Naive thymus-derived CD4-positive, alpha-beta T cell (primary cell): ENCODE measurements around the gene SPRR1B. TPM values are rescaled to one million over a fixed set of nuclear protein-coding genes. Genes with fewer than 3 reads are reported as not detected.

Experiments
- ATAC-seq: fragments of 150-1000 bp; cut with Tn5 transposase; 2 replicates; pipeline ENCODE4 v1.10.0; 2021; ENCODE audit warnings: mild to moderate bottlenecking, moderate library complexity
- CTCF ChIA-PET: fragments of 350-600 bp; sonication (Branson Sonifier 250); formaldehyde crosslinking; loops from one replicate; lab custom pipeline; 2021; ENCODE audit warnings: antibody characterized with exemption; lab: Charles Lee
- POLR2A ChIA-PET: fragments of 350-600 bp; sonication (Branson Sonifier 250); formaldehyde crosslinking; loops from one replicate; lab custom pipeline; 2021; ENCODE audit warnings: antibody characterized with exemption, inconsistent platforms; lab: Charles Lee
- DNase-seq, 9 donors: peaks; one replicate each; pipeline versions ENCODE4 v3.0.0 to v3.0.0-alpha.2; 2020 to 2022; ENCODE audit warnings: mixed read lengths in 1 of 9
- H3K27ac ChIP-seq: one replicate; pipeline ENCODE4 v1.7.0; 2013; ENCODE audit warnings: mild to moderate bottlenecking, low read depth, low read length, moderate library complexity
- H3K27me3 ChIP-seq, 2 donors: one replicate each; pipeline ENCODE4 v1.7.0; 2013; ENCODE audit warnings: low read length in 2 of 2, mild to moderate bottlenecking in 2 of 2, moderate library complexity in 2 of 2; ENCODE audit not compliant: control insufficient read depth in 2 of 2, insufficient read depth in 2 of 2
- H3K36me3 ChIP-seq, 3 experiments: 1 replicate in 2 of 3; 2 replicates in 1 of 3; pipeline ENCODE4 v1.7.0; 2013; ENCODE audit warnings: low read length in 3 of 3, mild to moderate bottlenecking in 3 of 3, moderate library complexity in 1 of 3; ENCODE audit not compliant: insufficient read depth in 3 of 3, control insufficient read depth in 2 of 3
- H3K4me1 ChIP-seq, 2 donors: one replicate each; pipeline ENCODE4 v1.7.0; 2013; ENCODE audit warnings: low read length in 2 of 2, mild to moderate bottlenecking in 2 of 2, moderate library complexity in 1 of 2; ENCODE audit not compliant: control insufficient read depth in 2 of 2, insufficient read depth in 2 of 2
- H3K4me3 ChIP-seq: 2 replicates; pipeline ENCODE4 v1.7.0; 2013; ENCODE audit warnings: mild to moderate bottlenecking, low read length
- H3K9me3 ChIP-seq, 3 experiments: 1 replicate in 2 of 3; 2 replicates in 1 of 3; pipeline ENCODE4 v1.7.0; 2013; ENCODE audit warnings: low read length in 3 of 3; ENCODE audit not compliant: control insufficient read depth in 2 of 3
- H3K27ac Mint-ChIP-seq, 9 donors: one replicate each; pipeline ENCODE4 v1.8.0; 2020 to 2022; ENCODE audit warnings: mixed read lengths in 9 of 9, mild to moderate bottlenecking in 8 of 9, moderate library complexity in 5 of 9, inconsistent platforms in 2 of 9
- H3K27me3 Mint-ChIP-seq, 5 donors: one replicate each; pipeline ENCODE4 v1.8.0; 2021 to 2022; ENCODE audit warnings: mixed read lengths in 5 of 5, mild to moderate bottlenecking in 1 of 5
- H3K36me3 Mint-ChIP-seq, 5 donors: one replicate each; pipeline ENCODE4 v1.8.0; 2020 to 2022; ENCODE audit warnings: mixed read lengths in 5 of 5, mild to moderate bottlenecking in 3 of 5, inconsistent platforms in 1 of 5
- H3K4me1 Mint-ChIP-seq, 7 donors: one replicate each; pipeline ENCODE4 v1.8.0; 2020 to 2022; ENCODE audit warnings: mixed read lengths in 7 of 7, mild to moderate bottlenecking in 3 of 7, inconsistent platforms in 1 of 7
- H3K4me3 Mint-ChIP-seq, 10 donors: one replicate each; pipeline ENCODE4 v1.8.0; 2020 to 2022; ENCODE audit warnings: mild to moderate bottlenecking in 10 of 10, mixed read lengths in 10 of 10, moderate library complexity in 6 of 10, inconsistent platforms in 2 of 10
- H3K9me3 Mint-ChIP-seq, 11 donors: one replicate each; pipeline ENCODE4 v1.8.0; 2020 to 2022; ENCODE audit warnings: mixed read lengths in 11 of 11, mild to moderate bottlenecking in 4 of 11, inconsistent platforms in 1 of 11, moderate library complexity in 1 of 11
- intact Hi-C, 2 donors: fragments of 100-400 bp; cut with micrococcal nuclease; formaldehyde crosslinking; loops; one replicate each; pipeline ENCODE4 v1.15.1; 2023
- polyA plus RNA-seq, 2 donors: library from polyadenylated mRNA; unstranded; fragments of 300-500 nt; fragmentation: Illumina TruSeq; gene quantifications; one replicate each; pipeline ENCODE4 v1.2.3, GENCODE V29; 2021
- total RNA-seq, 6 experiments: library from RNA in 5 of 6; stranded (reverse) in 5 of 6; gene quantifications; 1 replicate in 5 of 6; 2 replicates in 1 of 6; pipeline ENCODE4 v1.2.3 and lab custom pipeline; 2021 to 2026

Gene SPRR1B
- total and polyA plus RNA-seq, 7 experiments from 2014 or later = not detected

DNA sequence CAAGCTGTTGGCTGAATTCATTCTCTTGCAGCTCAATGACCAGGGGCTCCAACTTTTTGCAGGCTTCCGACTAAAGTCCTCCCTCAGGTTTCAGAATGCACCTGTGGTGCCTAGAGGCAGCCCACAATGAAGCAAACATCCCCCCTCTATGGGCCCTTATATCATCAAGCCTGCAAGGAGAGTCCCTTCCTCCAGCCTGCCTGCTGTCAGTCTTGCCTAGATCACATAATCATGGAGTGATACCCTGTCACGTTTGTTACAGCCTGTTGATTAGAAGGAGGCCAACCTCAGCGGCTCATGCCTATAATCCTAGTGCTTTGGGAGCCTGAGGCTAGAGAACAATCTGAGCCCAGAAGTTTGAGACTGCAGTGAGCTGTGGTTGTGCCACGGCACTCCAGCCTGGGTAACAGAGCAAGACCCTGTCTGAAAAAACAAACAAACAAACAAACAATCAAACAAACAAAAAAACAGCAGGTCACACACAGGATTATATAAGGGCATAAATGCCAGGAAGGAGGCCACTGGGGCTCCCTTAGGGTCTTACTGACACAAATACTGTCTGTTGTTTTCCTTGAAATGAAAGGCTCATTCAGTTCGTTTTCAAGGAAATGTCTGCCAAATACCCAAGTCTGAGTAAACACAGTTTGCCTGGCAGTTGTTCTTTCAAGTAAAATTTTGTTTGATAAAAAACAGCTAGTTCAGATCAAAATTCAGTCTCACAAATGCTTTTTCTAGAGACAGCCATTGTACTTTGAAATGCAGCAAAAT lies 34.2 kb upstream of the SPRR1B start:
- Mint-ChIP-seq H3K27me3 (peaks cover 17 to 25% (median 23%) of the 10 kb centered on the region in 5 donors), H3K4me1 (no peaks in the 10 kb centered on the region), H3K36me3 (no peaks in the 10 kb centered on the region), H3K9me3 (peaks cover 0 to 19% (median 5%) of the 10 kb centered on the region in 11 donors), H3K27ac (no peak overlapping the region), H3K4me3 (no peak overlapping the region)
- POLR2A ChIA-PET = no interaction called here
- Histone ChIP-seq H3K27ac (no peak overlapping the region), H3K4me1 (no peaks in the 10 kb centered on the region), H3K36me3 (no peaks in the 10 kb centered on the region), H3K4me3 (no peak overlapping the region), H3K9me3 (no peaks in the 10 kb centered on the region), H3K27me3 (no peaks in the 10 kb centered on the region)
- DNase-seq (no peak), ATAC-seq (no peak)
- CTCF ChIA-PET = no interaction called here
- intact Hi-C loops = no loop called here

GRCh38 chr1:152997901-152998300 lies 33.1 kb upstream of the SPRR1B start:
- ATAC-seq (no peak), DNase-seq (no peak)
- Histone ChIP-seq H3K36me3 (no peaks in the 10 kb centered on the region), H3K9me3 (no peaks in the 10 kb centered on the region), H3K27me3 (no peaks in the 10 kb centered on the region), H3K27ac (no peak overlapping the region), H3K4me3 (no peak overlapping the region), H3K4me1 (no peaks in the 10 kb centered on the region)
- Mint-ChIP-seq H3K4me3 (no peak overlapping the region), H3K36me3 (no peaks in the 10 kb centered on the region), H3K4me1 (no peaks in the 10 kb centered on the region), H3K27me3 (peaks cover 15 to 29% (median 24%) of the 10 kb centered on the region in 5 donors), H3K27ac (no peak overlapping the region), H3K9me3 (peaks cover 0 to 19% (median 5%) of the 10 kb centered on the region in 11 donors)
- ChIA-PET CTCF (no interaction called here), POLR2A (no interaction called here)
- intact Hi-C loops = no loop called here

DNA sequence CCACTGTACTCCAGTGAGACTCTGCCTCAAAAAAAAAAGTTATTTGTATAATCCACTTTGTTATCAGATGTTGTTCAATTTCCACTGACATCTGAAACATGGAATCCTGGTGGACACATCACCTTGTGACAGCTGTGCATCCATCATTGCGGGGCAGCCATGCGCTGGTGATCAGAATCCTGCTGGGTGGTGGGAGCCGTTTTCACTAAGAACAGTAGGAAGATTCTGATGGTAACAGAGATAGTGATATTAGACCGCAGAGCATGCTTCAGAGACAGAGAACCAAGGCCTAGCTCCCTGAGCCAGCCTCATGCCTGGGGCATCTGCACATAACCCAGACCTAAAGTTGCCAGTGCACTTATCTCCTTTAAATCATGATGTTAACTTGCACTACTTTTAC lies 32.5 kb upstream of the SPRR1B start:
- peaks cover 0 to 19% (median 5%) of the 10 kb centered on the region in 11 donors for H3K9me3 Mint-ChIP-seq
- Histone ChIP-seq H3K36me3 (no peaks in the 10 kb centered on the region), H3K27ac (no peak overlapping the region), H3K4me3 (no peak overlapping the region), H3K4me1 (no peaks in the 10 kb centered on the region), H3K9me3 (no peaks in the 10 kb centered on the region), H3K27me3 (no peaks in the 10 kb centered on the region)
- H3K27me3 Mint-ChIP-seq = peaks cover 14 to 28% (median 24%) of the 10 kb centered on the region in 5 donors
- no peak for DNase-seq
- H3K27ac Mint-ChIP-seq = no peak overlapping the region
- ATAC-seq = no peak
- H3K36me3 Mint-ChIP-seq = no peaks in the 10 kb centered on the region
- H3K4me3 Mint-ChIP-seq = no peak overlapping the region
- intact Hi-C loops = no loop called here
- ChIA-PET CTCF (no interaction called here), POLR2A (no interaction called here)
- H3K4me1 Mint-ChIP-seq = peaks cover 0 to 1% (median 0%) of the 10 kb centered on the region in 7 donors

DNA sequence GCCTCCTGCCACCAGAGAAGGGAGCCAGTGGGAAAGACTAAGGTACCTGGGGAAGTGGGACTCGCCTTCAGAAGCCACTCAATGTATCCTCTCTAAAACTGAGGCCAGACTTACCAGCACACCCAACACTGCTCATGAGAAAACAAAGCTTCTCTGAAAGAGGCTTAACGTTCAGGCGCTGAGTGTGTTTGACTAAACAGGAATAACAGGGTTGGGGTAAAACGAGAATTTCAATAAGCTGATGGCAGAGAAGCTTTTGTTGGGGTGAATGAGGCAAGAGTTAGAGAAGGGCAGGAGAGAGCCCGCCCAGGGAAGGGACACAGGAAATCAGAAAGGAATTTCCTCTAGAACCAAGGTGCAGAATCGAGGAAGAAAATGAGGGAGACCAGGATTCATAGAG lies 31.2 kb upstream of the SPRR1B start:
- Mint-ChIP-seq H3K9me3 (peaks cover 0 to 13% (median 7%) of the 10 kb centered on the region in 11 donors), H3K4me3 (peak overlapping the region in 1 of 10 donors; percentile 56), H3K27me3 (peaks cover 10 to 35% (median 21%) of the 10 kb centered on the region in 5 donors), H3K4me1 (peaks cover 0 to 2% (median 0%) of the 10 kb centered on the region in 7 donors), H3K27ac (no peak overlapping the region), H3K36me3 (no peaks in the 10 kb centered on the region)
- H3K4me1 ChIP-seq = no peaks in the 10 kb centered on the region
- no peak overlapping the region for H3K4me3 ChIP-seq
- no peak for ATAC-seq
- ChIA-PET POLR2A (no interaction called here), CTCF (no interaction called here)
- no peaks in the 10 kb centered on the region for H3K27me3 ChIP-seq
- no peak overlapping the region for H3K27ac ChIP-seq
- H3K9me3 ChIP-seq = no peaks in the 10 kb centered on the region
- no peaks in the 10 kb centered on the region for H3K36me3 ChIP-seq
- intact Hi-C loops = no loop called here
- no peak for DNase-seq

DNA sequence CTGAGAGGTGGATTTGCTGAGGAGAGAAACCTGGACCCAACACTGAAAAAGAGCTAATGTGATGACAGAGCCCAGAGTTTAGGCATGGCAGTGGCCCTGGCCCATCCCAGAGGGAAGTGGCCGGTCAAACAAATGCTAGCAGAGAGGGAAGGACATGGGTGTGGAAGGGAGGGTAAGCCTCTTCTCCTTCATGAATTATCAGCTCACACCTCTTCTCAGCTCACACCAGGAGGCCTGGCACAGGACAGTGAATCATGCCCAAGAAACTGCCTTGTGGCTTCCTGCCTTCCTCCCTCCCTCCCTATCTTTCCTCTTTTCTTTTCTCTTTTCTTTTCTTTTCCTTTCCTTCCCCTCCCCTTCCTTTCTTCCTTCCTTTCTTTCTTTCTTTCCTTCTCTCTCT lies 30.7 kb upstream of the SPRR1B start:
- Histone ChIP-seq H3K4me3 (no peak overlapping the region), H3K4me1 (no peaks in the 10 kb centered on the region), H3K9me3 (no peaks in the 10 kb centered on the region), H3K27me3 (no peaks in the 10 kb centered on the region), H3K27ac (no peak overlapping the region), H3K36me3 (no peaks in the 10 kb centered on the region)
- Mint-ChIP-seq H3K27me3 (peaks cover 7 to 30% (median 21%) of the 10 kb centered on the region in 5 donors), H3K9me3 (peaks cover 0 to 10% (median 3%) of the 10 kb centered on the region in 11 donors), H3K36me3 (no peaks in the 10 kb centered on the region), H3K27ac (no peak overlapping the region), H3K4me1 (peaks cover 0 to 2% (median 0%) of the 10 kb centered on the region in 7 donors), H3K4me3 (no peak overlapping the region)
- ATAC-seq (no peak), DNase-seq (no peak)
- intact Hi-C loops = no loop called here
- ChIA-PET POLR2A (no interaction called here), CTCF (no interaction called here)

DNA sequence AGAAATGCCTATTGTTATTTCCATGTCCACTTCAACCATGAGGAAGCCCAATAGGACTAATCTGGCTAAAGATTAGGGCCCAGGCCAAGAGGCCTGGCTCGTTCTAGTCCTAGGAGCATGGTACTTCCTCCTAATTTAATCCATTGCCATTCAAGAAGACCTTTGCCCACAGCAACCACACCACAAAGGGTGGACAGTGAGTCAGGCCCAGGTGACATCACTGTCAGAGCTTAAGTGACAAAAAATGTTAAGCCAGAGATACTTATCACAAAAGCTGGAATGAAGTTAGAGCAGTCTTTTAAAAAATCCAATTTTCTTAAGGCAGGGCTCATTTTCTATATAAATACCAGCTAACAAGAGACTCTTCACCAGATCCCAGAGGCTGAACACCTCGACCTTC lies 29.6 kb upstream of the SPRR1B start, which contains the start of gene SPRR3:
Gene SPRR3, plus strand, starts transcription at position 368 of the 400 bp plus-strand sequence. CDS start 1,272 bp downstream, outside the sequence.
- no peak within 1 kb of the TSS for H3K27ac Mint-ChIP-seq
- no peaks in the 10 kb centered on the region for H3K36me3 ChIP-seq
- no peak for ATAC-seq
- intact Hi-C loops = no loop called here
- H3K27ac ChIP-seq = no peak within 1 kb of the TSS
- peaks cover 0 to 2% (median 0%) of the 10 kb centered on the region in 7 donors for H3K4me1 Mint-ChIP-seq
- no peaks in the 10 kb centered on the region for H3K36me3 Mint-ChIP-seq
- no peaks in the 10 kb centered on the region for H3K4me1 ChIP-seq
- no peaks in the 10 kb centered on the region for H3K9me3 ChIP-seq
- ChIA-PET CTCF (no interaction called here), POLR2A (no interaction called here)
- H3K9me3 Mint-ChIP-seq = peaks cover 0 to 8% (median 0%) of the 10 kb centered on the region in 11 donors
- no peak within 1 kb of the TSS for H3K4me3 ChIP-seq
- no peak for DNase-seq
- no peaks in the 10 kb centered on the region for H3K27me3 ChIP-seq
- H3K27me3 Mint-ChIP-seq = peaks cover 3 to 28% (median 21%) of the 10 kb centered on the region in 5 donors
- no peak within 1 kb of the TSS for H3K4me3 Mint-ChIP-seq
